T follicular helper cell (primary cell): ENCODE data around the gene AHCYL2.
"Not testable (repeated sequence)": the region's sequence is repeated elsewhere in the genome, so short reads cannot be mapped to it uniquely, and the experiment has no call there.

Source experiments
- DNase-seq: peaks from one replicate; pipeline ENCODE4 v3.0.0-alpha.2; 2020; ENCODE audit warnings: low read depth

The AHCYL2 gene

DNA sequence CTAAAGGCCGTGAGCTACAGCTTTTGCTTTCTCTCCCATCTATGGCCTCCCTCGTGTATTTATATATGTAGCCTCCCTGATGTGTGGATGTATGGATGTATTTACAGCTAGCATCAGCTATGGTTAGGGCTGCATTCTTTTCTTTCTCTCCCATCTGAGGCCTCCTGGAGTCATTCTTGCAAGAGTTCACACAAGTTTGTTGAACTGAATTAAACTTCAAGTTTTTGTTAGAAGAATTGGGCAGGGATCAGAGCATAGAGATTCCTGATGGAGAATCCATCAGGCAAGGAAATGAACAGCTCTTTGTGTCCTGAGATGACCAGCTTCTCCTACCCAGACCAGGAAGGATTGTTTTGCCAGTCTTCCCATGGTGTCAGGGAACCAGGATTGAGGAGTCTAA, 60.3 kb downstream of the AHCYL2 start:
- DNase-seq: no peak

DNA sequence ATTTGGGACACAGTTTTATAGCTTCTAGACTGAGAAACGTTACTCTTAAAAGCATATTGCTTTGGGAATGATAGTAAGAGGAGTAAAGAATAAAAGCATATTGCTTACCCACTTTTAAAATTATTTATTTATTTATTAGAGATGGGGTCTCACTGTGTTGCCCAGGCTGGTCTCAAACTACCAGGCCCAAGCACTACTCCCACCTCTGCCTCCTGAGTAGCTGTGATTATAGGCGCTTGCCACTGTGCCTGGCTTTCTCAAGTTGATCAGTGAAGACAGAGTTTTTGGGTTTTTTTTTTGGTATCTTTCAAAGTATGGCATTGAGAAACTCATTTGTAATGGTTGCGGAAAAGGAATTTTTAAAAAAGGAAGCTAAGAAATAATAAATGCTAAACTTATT, 68.0 kb downstream of the AHCYL2 start:
- no peak for DNase-seq

DNA sequence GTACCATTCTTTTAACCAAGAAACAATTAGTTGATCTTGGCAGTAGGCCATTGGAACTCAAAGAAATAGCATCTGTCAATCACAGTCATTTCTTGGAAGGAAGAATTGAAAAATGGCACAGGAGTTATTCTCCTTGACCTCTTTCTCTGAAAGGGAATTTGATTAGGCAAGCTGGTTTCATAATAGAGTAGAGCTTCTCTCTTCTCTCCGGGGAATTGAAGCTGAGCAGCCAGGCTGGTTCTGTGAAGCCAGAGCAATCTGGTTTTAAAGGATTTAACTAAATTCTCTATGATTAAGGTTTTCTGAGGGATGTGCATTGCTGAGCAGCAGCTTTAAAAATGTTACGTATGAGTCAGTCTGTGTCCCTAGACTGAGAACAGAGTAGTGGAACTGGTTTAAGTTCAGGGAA, 70.2 kb downstream of the AHCYL2 start:
- no peak for DNase-seq

GRCh38 chr7:129298268-129298893, 73.6 kb downstream of the AHCYL2 start:
- DNase-seq: peak; percentile 21

DNA sequence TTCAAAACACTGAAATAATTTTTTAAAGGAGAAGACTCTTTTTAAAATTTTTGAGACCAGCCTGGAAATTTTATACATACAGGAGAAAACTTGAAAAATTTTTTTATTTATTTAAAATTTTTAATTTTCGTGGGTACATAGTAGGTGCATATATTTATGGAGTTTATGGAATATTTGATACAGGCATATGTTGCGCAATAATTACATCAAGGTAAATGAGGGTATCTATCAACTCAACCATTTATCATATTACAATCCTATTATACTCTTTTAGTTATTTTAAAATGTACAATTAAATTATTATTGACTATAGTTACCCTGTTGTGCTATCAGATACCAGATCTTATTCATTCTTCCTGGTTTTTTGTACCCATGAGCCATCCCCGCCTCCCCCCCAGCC, 75.1 kb downstream of the AHCYL2 start:
- no peak for DNase-seq

GRCh38 chr7:129300299-129300698, 75.5 kb downstream of the AHCYL2 start:
- not testable (repeated sequence) for DNase-seq

DNA sequence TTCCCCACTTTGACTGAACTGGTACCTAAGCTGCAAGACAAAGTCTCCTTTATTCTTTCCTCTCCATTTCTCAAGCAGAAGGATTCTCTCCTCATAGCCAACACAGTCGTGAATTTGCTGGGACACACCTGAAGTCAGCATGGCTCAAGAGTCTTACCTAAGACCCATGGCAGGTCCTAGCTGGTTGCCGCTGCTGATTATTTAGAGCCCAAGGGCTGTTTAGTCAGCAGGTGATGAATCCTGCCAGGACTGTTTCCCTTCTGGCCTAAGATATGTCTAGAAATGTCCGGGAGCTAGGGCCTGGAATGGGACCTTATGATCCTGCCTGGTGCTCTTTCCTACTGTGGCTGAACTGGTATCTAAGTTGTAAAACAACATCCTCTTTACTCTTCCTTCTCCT, 82.8 kb downstream of the AHCYL2 start:
- DNase-seq: no peak

DNA sequence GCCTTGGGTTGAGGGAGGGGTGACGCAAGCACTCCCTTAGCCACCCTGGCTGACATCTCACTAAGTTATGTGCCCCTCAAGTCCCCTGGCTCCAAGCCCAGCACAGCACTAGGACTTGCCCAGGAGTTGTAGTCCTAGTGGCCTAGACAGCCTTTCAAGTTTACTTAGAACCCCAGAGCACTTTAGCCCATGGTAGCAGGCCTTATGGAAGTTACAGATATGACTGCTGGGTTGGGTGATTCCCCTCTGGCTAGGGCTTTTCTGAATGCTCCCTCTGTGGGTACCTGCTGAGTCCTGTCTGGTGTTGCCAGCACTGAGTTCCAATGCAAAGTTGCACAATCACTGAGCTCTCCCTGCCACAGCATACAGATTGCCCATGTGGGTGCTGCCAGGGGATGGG, 83.2 kb downstream of the AHCYL2 start:
- DNase-seq: no peak

GRCh38 chr7:129311429-129311828, 86.6 kb downstream of the AHCYL2 start:
- DNase-seq: no peak

- no peak for DNase-seq
These were observed 88.5 kb downstream of the AHCYL2 start for GRCh38 chr7:129313282-129313681.

GRCh38 chr7:129315960-129316359, 91.1 kb downstream of the AHCYL2 start:
- no peak for DNase-seq

GRCh38 chr7:129317450-129317849, 92.6 kb downstream of the AHCYL2 start:
- no peak for DNase-seq

GRCh38 chr7:129327076-129327475, 102.2 kb downstream of the AHCYL2 start:
- no peak for DNase-seq

DNA sequence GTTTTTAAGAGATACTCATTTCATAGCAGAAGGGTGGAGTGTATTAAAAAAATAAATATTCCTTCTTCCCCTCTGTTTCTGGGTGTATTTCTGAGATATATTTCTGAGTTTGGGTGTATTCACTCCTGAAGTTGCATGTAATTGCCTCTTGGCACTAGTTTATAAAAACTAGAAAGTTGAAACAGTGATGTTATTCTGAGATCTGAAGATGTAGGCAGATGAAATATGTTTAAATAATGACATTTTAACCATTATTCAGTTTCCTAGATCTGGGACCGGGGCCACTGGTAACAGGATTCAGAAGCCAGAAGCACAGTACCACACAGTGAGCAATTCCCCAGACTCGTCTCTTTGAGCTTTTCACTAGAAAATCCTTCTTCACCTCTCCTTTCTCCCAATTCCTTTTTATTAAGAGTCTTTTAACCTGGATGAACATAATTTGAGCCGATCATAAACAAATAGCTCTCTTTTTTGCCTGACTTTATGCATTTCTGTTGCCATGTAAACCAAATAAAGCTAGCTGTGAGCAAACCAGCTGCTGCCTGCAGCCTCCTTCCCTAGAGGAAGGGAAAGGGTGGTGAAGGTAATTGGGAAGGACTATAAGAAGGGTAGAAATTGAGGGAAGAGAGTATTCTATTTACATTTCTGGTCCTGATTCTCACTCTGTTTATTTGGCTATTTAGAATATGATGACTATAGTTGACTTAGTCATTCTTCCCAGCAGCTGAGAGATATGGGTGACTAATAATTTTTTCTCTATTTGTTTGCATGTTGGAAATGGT, 107.6 kb downstream of the AHCYL2 start:
- no peak for DNase-seq

- DNase-seq: no peak
These were observed 109.6 kb downstream of the AHCYL2 start for GRCh38 chr7:129334473-129334872.

- no peak for DNase-seq
These were observed 113.6 kb downstream of the AHCYL2 start for GRCh38 chr7:129338450-129338849.

DNA sequence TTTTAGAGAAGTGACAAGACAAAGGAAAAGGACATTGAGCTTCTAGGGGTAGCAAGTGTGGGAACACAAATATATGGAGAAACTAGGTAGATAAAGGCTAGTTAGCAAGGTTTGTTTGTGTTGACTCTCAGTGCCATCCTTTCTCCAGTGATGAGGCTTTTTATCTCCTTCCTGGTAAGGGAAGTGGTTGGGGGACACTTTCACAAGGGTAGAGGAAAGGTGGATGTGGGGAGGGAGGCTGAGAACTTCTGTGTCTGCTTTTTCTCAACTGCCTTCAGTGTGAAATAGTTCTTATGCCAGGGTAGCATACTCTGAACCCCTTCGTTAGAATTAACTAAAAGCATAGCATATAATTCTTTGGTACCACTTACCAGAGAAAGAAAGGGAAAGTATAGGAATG, 116.4 kb downstream of the AHCYL2 start:
- DNase-seq: no peak

DNA sequence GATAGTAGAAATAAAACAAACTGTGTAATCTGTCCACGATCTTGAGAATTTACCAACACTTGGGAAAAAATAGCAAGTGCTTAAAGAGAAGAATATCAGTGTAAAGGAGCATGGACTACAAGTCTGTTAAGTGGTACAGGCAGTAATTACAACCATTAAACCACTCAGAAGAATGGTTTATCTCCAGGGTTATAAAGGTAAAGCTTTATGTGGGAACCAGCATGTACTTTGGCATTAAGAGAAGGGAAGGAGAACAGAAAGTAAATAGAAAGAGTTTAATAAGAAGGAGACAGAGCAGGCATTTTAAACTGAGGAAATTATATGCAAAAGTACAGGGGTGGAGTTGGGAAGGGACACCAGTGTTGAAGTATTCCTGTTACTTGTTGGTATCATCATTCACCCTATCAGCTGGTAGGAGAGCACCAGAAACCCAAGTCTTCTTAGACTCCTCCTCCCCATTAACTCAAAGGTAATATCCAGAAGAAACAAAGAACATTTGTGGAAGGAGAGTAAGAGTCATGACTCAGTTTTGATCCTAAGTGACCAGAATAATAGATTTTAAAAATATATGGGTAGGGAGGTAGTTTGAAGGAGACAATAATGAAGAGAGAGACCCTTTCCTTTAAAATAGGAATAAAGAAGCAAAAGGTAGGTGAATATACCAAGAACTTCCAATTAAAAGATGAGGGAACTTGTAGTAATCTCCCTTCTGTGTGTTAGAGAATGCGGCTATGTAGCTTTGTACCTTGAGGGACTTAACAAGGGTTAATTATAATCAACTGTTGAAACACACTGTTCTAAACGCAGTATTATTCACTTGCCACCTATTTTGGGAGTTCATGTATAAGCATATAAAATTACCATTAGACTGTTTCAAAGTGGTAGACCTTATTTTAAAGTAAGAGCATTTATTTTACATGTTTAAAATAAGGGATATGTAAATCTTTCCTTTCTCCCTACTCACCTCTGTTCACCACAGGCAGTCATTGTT, 117.3 kb downstream of the AHCYL2 start:
- no peak for DNase-seq

DNA sequence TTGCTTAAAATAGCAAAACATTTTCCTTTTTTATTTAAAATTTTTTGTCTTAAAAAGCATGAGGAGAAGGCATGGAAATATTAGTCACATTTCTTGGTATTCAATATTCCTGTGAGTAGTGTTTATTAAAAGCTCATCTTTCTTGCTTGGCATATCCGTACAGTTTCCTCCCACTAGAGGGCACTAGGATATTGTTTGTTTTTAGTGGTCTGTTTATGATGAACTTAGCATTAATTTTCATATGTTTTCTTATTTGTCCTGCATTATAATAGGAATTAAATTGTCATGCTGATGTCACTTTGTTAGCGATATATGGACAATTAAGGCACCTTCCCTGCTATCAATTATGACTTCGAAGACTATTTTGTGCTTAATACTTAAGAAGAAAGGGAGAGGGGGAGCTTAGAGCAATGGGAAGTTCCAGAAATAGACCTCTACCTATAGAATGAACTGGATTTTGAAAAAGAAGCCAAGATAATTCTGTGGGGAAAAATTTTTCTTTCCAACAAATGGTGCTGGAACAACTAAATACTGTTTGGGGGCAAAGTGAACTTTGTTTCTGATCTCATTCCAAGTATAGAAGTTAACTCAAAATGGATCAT, 118.4 kb downstream of the AHCYL2 start:
- no peak for DNase-seq

GRCh38 chr7:129347330-129347729, 122.5 kb downstream of the AHCYL2 start:
- DNase-seq: no peak

- no peak for DNase-seq
These were observed 123.4 kb downstream of the AHCYL2 start for GRCh38 chr7:129348023-129348740.
